ENCODE measurements around the gene NPAS3. TPM values are rescaled to one million over a fixed set of nuclear protein-coding genes. Genes with fewer than 3 reads are reported as not detected.

NPAS3 gene
- total RNA-seq, 1 donor from 2014 or later: 2.0 TPM

GRCh38 chr14:33686856-33687255 lies 748.2 kb downstream of the NPAS3 start:
- no peak for TF ChIP-seq CTCF (IDR thresholded peaks at IDR 0.05; ENCODE audit: insufficient read depth, low read length, poor library complexity, severe bottlenecking)
- DNase-seq (ENCODE audit: low read depth): no peak
- H3K27me3 ChIP-seq (ENCODE audit: control insufficient read depth, insufficient read depth, low read length): no peaks in the 10 kb centered on the region
- H3K36me3 ChIP-seq (ENCODE audit: control insufficient read depth, insufficient read depth, low read length): no peaks in the 10 kb centered on the region
- H3K4me3 ChIP-seq (ENCODE audit: low read depth, low read length): no peak overlapping the region

- DNase-seq (ENCODE audit: low read depth): no peak
- H3K36me3 ChIP-seq (ENCODE audit: control insufficient read depth, insufficient read depth, low read length): no peaks in the 10 kb centered on the region
- no peaks in the 10 kb centered on the region for H3K27me3 ChIP-seq (ENCODE audit: control insufficient read depth, insufficient read depth, low read length)
- H3K4me3 ChIP-seq (ENCODE audit: low read depth, low read length): no peak overlapping the region
- no peak for TF ChIP-seq CTCF (IDR thresholded peaks at IDR 0.05; ENCODE audit: insufficient read depth, low read length, poor library complexity, severe bottlenecking)
Observed at GRCh38 chr14:33689680-33690079, 751.0 kb downstream of the NPAS3 start.

DNA sequence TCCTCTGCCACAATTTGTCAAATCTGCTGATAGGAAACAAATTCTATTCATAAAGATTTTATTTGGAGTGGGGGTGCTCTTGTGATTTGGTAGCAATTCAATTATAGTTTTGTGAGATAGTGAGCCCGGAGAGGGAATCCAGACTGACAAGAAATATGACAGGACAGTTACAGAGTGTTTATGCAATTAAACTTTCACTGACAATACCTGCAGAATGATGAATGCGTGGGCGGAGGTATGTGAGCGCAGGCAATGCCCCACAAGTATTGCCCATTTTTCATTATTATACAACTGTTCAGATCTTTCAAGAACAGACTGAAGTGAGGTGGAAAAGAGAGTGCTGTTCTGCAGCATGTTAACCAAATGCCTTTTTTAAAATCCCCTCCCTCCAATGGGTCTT lies 753.2 kb downstream of the NPAS3 start:
- no peak for DNase-seq (ENCODE audit: low read depth)
- no peak for TF ChIP-seq CTCF (IDR thresholded peaks at IDR 0.05; ENCODE audit: insufficient read depth, low read length, poor library complexity, severe bottlenecking)
- H3K4me3 ChIP-seq (ENCODE audit: low read depth, low read length): no peak overlapping the region

DNA sequence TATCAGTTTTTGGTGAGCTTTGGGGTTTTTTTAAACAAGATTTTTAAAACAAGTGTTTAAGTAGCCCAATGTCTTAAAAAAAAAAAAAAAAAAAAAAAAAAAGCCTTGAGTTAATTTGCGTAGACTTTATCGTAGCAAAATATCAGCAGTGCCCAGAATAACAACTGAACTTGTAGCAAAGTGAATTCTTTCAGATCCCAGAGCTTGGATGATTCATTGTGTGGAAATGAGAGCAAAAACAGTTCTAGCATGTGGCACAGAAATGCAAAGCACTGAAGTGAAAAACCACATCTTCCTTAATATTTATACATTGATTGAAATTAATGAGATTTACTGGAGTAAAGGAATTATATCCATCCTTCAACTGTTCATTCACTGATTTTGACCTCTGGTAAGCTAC lies 754.1 kb downstream of the NPAS3 start:
- Histone ChIP-seq H3K27me3 (ENCODE audit: control insufficient read depth, insufficient read depth, low read length) (no peaks in the 10 kb centered on the region), H3K4me3 (ENCODE audit: low read depth, low read length) (no peak overlapping the region), H3K36me3 (ENCODE audit: control insufficient read depth, insufficient read depth, low read length) (no peaks in the 10 kb centered on the region)
- TF ChIP-seq CTCF (IDR thresholded peaks at IDR 0.05; ENCODE audit: insufficient read depth, low read length, poor library complexity, severe bottlenecking): no peak
- peak; percentile 79 for DNase-seq (ENCODE audit: low read depth)

More for the DNA sequence above, 753.2 kb downstream of the NPAS3 start:
- Histone ChIP-seq H3K36me3 (ENCODE audit: control insufficient read depth, insufficient read depth, low read length) (no peaks in the 10 kb centered on the region), H3K27me3 (ENCODE audit: control insufficient read depth, insufficient read depth, low read length) (no peaks in the 10 kb centered on the region)

- Histone ChIP-seq H3K4me3 (ENCODE audit: low read depth, low read length) (no peak overlapping the region), H3K27me3 (ENCODE audit: control insufficient read depth, insufficient read depth, low read length) (no peaks in the 10 kb centered on the region), H3K36me3 (ENCODE audit: control insufficient read depth, insufficient read depth, low read length) (no peaks in the 10 kb centered on the region)
- TF ChIP-seq CTCF (IDR thresholded peaks at IDR 0.05; ENCODE audit: insufficient read depth, low read length, poor library complexity, severe bottlenecking): no peak
- peak; percentile 73 for DNase-seq (ENCODE audit: low read depth)
Observed at GRCh38 chr14:33693237-33693636, 754.6 kb downstream of the NPAS3 start.

- Histone ChIP-seq H3K4me3 (ENCODE audit: low read depth, low read length) (no peak overlapping the region), H3K36me3 (ENCODE audit: control insufficient read depth, insufficient read depth, low read length) (no peaks in the 10 kb centered on the region), H3K27me3 (ENCODE audit: control insufficient read depth, insufficient read depth, low read length) (no peaks in the 10 kb centered on the region)
- no peak for TF ChIP-seq CTCF (IDR thresholded peaks at IDR 0.05; ENCODE audit: insufficient read depth, low read length, poor library complexity, severe bottlenecking)
- DNase-seq (ENCODE audit: low read depth): no peak
Observed at GRCh38 chr14:33696165-33696564, 757.5 kb downstream of the NPAS3 start.

Data from kidney epithelial cell (primary cell).